PC-9 (cell line): ENCODE measurements around the gene ATP5ME. TPM values are rescaled to one million over a fixed set of nuclear protein-coding genes. Genes with fewer than 3 reads are reported as not detected.

Experiments
- BruUV-seq: library from RNA; stranded (reverse); fragments of 400-500 nt; replicated peaks from 2 replicates; lab custom pipeline; 2021; lab: Mats Ljungman, UMichigan
- CTCF ChIA-PET: fragments of 300-600 bp; sonication (Branson Sonifier 250); formaldehyde crosslinking; loops from one replicate; lab custom pipeline; 2022; ENCODE audit warnings: antibody characterized with exemption; lab: Charles Lee
- POLR2A ChIA-PET: fragments of 300-600 bp; sonication (Branson Sonifier 250); formaldehyde crosslinking; loops from one replicate; lab custom pipeline; 2022; ENCODE audit warnings: antibody characterized with exemption; ENCODE audit not compliant: unreplicated experiment; lab: Charles Lee
- DNase-seq, 2 experiments: peaks; one replicate each; pipeline versions ENCODE4 v3.0.0 to v3.0.0-alpha.2; 2015 to 2022; ENCODE audit warnings: mixed read lengths in 1 of 2
- H2AFZ ChIP-seq: fragments of 200-600 bp; sonication (generic); 2 replicates; pipeline ENCODE4 v1.8.1; 2017; ENCODE audit warnings: antibody characterized with exemption
- H3F3A ChIP-seq: fragments of 200-600 bp; sonication (generic); 2 replicates; pipeline ENCODE4 v1.8.1; 2017; ENCODE audit warnings: antibody characterized with exemption, mild to moderate bottlenecking, low read depth; ENCODE audit not compliant: insufficient read depth
- H3K27ac ChIP-seq: fragments of 200-600 bp; sonication (generic); 2 replicates; pipeline ENCODE4 v1.6.1; 2016; ENCODE audit warnings: mixed run types
- H3K27me3 ChIP-seq: fragments of 200-600 bp; sonication (generic); 2 replicates; pipeline ENCODE4 v1.6.1; 2016; ENCODE audit warnings: low read depth, mixed run types; ENCODE audit not compliant: insufficient read depth
- H3K36me3 ChIP-seq: fragments of 200-600 bp; sonication (generic); 2 replicates; pipeline ENCODE4 v1.6.1; 2016; ENCODE audit warnings: low read depth, mixed run types
- H3K4me1 ChIP-seq: fragments of 200-600 bp; sonication (generic); replicated peaks from 2 replicates; pipeline ENCODE4 v1.6.1; 2016; ENCODE audit warnings: mixed run types; ENCODE audit not compliant: insufficient read depth
- H3K4me2 ChIP-seq: fragments of 200-600 bp; sonication (generic); 2 replicates; pipeline ENCODE4 v1.6.1; 2017; ENCODE audit warnings: mixed run types
- H3K4me3 ChIP-seq: fragments of 200-600 bp; sonication (generic); 2 replicates; pipeline ENCODE4 v1.6.1; 2016; ENCODE audit warnings: mixed run types
- H3K79me2 ChIP-seq: fragments of 200-600 bp; sonication (generic); 2 replicates; pipeline ENCODE4 v1.6.1; 2017; ENCODE audit warnings: low read depth, mixed run types
- H3K9me2 ChIP-seq: fragments of 200-600 bp; sonication (generic); 2 replicates; pipeline ENCODE4 v1.8.1; 2017; ENCODE audit warnings: mild to moderate bottlenecking; ENCODE audit not compliant: insufficient read depth
- H3K9me3 ChIP-seq: fragments of 200-600 bp; sonication (generic); 2 replicates; pipeline ENCODE4 v1.8.1; 2016; ENCODE audit warnings: low read depth; ENCODE audit not compliant: insufficient read depth
- H4K20me1 ChIP-seq: fragments of 200-600 bp; sonication (generic); 2 replicates; pipeline ENCODE4 v1.8.1; 2017; ENCODE audit not compliant: insufficient read depth
- CTCF ChIP-seq: fragments of 200-600 bp; sonication (generic); conservative IDR thresholded peaks from 2 replicates; pipeline ENCODE4 v1.6.1; 2017; ENCODE audit warnings: mixed run types, antibody characterized with exemption, mild to moderate bottlenecking, moderate library complexity
- EZH2 ChIP-seq: fragments of 200-600 bp; sonication (generic); IDR thresholded peaks from 2 replicates; pipeline ENCODE4 v1.8.0; 2017; ENCODE audit warnings: antibody characterized with exemption, low read depth
- intact Hi-C: fragments of 100-400 bp; cut with micrococcal nuclease; formaldehyde crosslinking; loops from one replicate; pipeline ENCODE4 v1.10.0; 2022; ENCODE audit not compliant: unreplicated experiment
- total RNA-seq: library from RNA; stranded (reverse); gene quantifications from 2 replicates; pipeline ENCODE4 v1.2.3, GENCODE V29; 2021

The ATP5ME gene
- total RNA-seq, 1 experiment from 2014 or later = 334 TPM

- intact Hi-C loops = no loop called here
- ChIA-PET POLR2A (interaction anchor here (0.6 kb wide), 1 partner anchor 251 kb away, joined by 3 read pairs; no protein-coding TSS in a partner anchor), CTCF (no interaction called here)
- Histone ChIP-seq H4K20me1 (no peaks in the 10 kb centered on the region), H3K4me3 (no peak overlapping the region), H3F3A (0 out of 2 replicates have a peak, but pooled peaks cover 3% of the 10 kb centered on the region), H2AFZ (no peak overlapping the region), H3K79me2 (peaks cover 5% of the 10 kb centered on the region), H3K9me3 (no peaks in the 10 kb centered on the region), H3K9me2 (no peaks in the 10 kb centered on the region), H3K27me3 (no peaks in the 10 kb centered on the region), H3K36me3 (no peaks in the 10 kb centered on the region), H3K4me2 (no peak overlapping the region), H3K4me1 (peaks cover 7% of the 10 kb centered on the region; the same call in 1 of the 2 replicates), H3K27ac (no peak overlapping the region)
- TF ChIP-seq CTCF = no peak
- no peak for TF ChIP-seq EZH2
- no peak for DNase-seq
- BruUV-seq = no TSS peak
Measured at GRCh38 chr4:680091-680490, 6.0 kb upstream of the ATP5ME start.

- Histone ChIP-seq H3K27ac (no peak overlapping the region), H3K4me3 (no peak overlapping the region), H3K27me3 (no peaks in the 10 kb centered on the region), H3K36me3 (no peaks in the 10 kb centered on the region), H3K4me1 (peaks cover 7% of the 10 kb centered on the region; the same call in 1 of the 2 replicates), H3K9me2 (no peaks in the 10 kb centered on the region), H2AFZ (no peak overlapping the region), H3K9me3 (no peaks in the 10 kb centered on the region), H3F3A (0 out of 2 replicates have a peak, but pooled peaks cover 3% of the 10 kb centered on the region), H3K4me2 (no peak overlapping the region), H4K20me1 (no peaks in the 10 kb centered on the region), H3K79me2 (peaks cover 10% of the 10 kb centered on the region)
- no TSS peak for BruUV-seq
- POLR2A ChIA-PET = interaction anchor here (0.6 kb wide), 1 partner anchor 252 kb away, joined by 3 read pairs; no protein-coding TSS in a partner anchor
- no peak for DNase-seq
- CTCF ChIA-PET = no interaction called here
- no peak for TF ChIP-seq CTCF
- no peak for TF ChIP-seq EZH2
- intact Hi-C loops = no loop called here
Measured at GRCh38 chr4:679629-680028, 5.6 kb upstream of the ATP5ME start.

- H3K4me3 ChIP-seq = no peak overlapping the region
- no peaks in the 10 kb centered on the region for H3K9me3 ChIP-seq
- H3K36me3 ChIP-seq = no peaks in the 10 kb centered on the region
- no peak overlapping the region for H2AFZ ChIP-seq
- no peak overlapping the region for H3K27ac ChIP-seq
- no peaks in the 10 kb centered on the region for H3K27me3 ChIP-seq
- peaks cover 7% of the 10 kb centered on the region; the same call in 1 of the 2 replicates for H3K4me1 ChIP-seq
- intact Hi-C loops = no loop called here
- 0 out of 2 replicates have a peak, but pooled peaks cover 3% of the 10 kb centered on the region for H3F3A ChIP-seq
- CTCF ChIA-PET = no interaction called here
- POLR2A ChIA-PET = no interaction called here
- H3K4me2 ChIP-seq = no peak overlapping the region
- BruUV-seq = no TSS peak
- no peaks in the 10 kb centered on the region for H3K9me2 ChIP-seq
- no peaks in the 10 kb centered on the region for H4K20me1 ChIP-seq
- DNase-seq = no peak
- H3K79me2 ChIP-seq = peaks cover 12% of the 10 kb centered on the region
- TF ChIP-seq EZH2 (no peak), CTCF (no peak)
Measured at GRCh38 chr4:679104-679481, 5.0 kb upstream of the ATP5ME start.
